ENCODE measurements around the gene RETNLB.

RETNLB gene, protein sequence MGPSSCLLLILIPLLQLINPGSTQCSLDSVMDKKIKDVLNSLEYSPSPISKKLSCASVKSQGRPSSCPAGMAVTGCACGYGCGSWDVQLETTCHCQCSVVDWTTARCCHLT

DNA sequence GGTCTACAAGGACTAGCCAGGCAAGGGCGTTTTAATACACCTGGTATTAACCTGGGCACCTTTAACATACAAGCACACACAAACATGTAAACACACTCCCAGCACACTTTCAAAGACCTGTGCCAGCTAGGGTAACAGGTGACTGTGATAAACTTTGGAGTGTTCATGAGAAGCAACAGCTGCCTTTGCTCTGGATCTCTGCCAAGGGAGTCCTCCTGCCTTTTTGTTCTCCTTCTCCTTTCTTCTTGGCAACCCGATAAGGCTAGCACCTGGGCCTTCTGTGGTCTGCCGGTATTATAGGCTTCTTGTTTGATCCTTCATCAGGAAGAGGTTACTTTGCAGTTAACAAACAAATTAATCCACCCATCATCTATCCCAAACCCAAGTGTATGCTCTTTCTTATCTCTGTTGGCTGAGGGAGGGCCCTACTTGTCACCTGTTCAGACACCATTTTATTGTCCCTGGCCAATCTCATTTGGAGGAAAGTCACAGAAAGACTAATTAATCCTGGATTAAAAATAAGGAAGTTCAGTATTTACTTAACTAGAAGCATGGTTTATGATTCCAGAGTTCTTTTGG is at the start of gene RETNLB:
Gene RETNLB, minus strand, starts transcription at position 7 of the 579 bp plus-strand sequence. CDS start 225 bp downstream, outside the sequence.
- TF ChIP-seq, protein P1, sequence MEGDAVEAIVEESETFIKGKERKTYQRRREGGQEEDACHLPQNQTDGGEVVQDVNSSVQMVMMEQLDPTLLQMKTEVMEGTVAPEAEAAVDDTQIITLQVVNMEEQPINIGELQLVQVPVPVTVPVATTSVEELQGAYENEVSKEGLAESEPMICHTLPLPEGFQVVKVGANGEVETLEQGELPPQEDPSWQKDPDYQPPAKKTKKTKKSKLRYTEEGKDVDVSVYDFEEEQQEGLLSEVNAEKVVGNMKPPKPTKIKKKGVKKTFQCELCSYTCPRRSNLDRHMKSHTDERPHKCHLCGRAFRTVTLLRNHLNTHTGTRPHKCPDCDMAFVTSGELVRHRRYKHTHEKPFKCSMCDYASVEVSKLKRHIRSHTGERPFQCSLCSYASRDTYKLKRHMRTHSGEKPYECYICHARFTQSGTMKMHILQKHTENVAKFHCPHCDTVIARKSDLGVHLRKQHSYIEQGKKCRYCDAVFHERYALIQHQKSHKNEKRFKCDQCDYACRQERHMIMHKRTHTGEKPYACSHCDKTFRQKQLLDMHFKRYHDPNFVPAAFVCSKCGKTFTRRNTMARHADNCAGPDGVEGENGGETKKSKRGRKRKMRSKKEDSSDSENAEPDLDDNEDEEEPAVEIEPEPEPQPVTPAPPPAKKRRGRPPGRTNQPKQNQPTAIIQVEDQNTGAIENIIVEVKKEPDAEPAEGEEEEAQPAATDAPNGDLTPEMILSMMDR (IDR thresholded peaks at IDR 0.05; ENCODE audit: low read depth, low read length, missing control alignments): no peak
- H3K4me3 ChIP-seq (replicated peaks; ENCODE audit: low read depth, low read length): no peak within 1 kb of the TSS
- DNase-seq (ENCODE audit: extremely low read depth, low read depth): no peak

DNA sequence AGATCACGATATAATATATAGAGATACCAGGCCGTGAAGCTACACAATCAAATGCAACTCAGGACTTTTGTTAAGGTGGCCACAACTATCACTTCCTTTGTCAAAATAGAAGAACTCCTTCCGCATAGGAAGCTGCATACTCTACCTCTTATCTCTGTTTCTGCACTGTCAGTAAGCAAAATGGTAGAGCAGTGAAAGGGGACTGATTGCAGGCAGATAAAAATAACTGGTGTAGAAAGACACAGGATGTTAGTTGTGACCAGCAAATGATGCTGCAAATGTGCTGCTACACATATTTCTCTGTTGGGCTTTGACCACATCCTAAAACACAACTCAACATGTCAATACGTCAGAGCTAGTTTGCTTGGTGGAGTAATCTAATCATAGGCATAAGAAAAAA is 49.1 kb upstream of the RETNLB start:
- TF ChIP-seq, protein P1 (IDR thresholded peaks at IDR 0.05; ENCODE audit: low read depth, low read length, missing control alignments): no peak
- no peak for DNase-seq (ENCODE audit: extremely low read depth, low read depth)
- no peak overlapping the region for H3K4me3 ChIP-seq (replicated peaks; ENCODE audit: low read depth, low read length)

DNA sequence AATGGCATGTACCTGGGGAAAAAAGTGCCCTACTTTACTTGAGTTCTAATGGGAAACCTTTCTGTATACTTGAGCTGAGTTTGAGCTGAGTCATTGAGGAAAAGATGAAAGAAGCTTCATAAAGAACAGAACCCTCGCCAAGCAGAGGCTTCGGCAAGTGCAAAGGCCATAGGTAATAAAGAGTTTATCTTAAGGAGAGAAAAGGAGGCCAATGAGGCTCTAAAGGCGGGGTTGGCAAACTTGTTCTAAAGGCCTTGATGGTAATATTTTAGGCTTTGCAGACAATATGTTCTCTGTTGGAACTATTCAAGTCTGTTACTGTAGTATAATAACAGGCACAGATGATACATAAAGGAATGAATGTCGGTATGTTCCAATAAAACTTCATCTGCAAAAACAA is 47.8 kb upstream of the RETNLB start:
- no peak overlapping the region for H3K4me3 ChIP-seq (replicated peaks; ENCODE audit: low read depth, low read length)
- no peak for DNase-seq (ENCODE audit: extremely low read depth, low read depth)
- TF ChIP-seq, protein P1 (IDR thresholded peaks at IDR 0.05; ENCODE audit: low read depth, low read length, missing control alignments): no peak

DNA sequence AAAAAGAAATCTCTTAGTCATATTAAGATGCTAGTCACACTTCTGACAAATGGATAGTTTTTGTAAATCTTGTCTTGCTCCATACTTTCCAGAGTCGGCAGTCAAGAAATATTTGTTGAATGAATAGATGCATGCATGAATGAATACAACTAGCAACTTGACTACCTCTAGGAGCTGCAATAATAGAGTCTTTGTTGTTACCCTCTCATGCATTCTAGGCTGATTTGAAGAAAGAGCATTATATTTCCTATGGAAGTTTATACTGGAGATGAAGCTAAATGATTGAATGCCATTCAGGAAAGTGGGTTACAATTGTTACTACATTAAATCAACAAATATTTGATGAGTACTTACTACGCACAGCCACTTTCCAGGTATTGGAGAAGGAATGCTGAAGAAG is 47.2 kb upstream of the RETNLB start:
- no peak for DNase-seq (ENCODE audit: extremely low read depth, low read depth)
- no peak overlapping the region for H3K4me3 ChIP-seq (replicated peaks; ENCODE audit: low read depth, low read length)
- TF ChIP-seq, protein P1 (IDR thresholded peaks at IDR 0.05; ENCODE audit: low read depth, low read length, missing control alignments): no peak

DNA sequence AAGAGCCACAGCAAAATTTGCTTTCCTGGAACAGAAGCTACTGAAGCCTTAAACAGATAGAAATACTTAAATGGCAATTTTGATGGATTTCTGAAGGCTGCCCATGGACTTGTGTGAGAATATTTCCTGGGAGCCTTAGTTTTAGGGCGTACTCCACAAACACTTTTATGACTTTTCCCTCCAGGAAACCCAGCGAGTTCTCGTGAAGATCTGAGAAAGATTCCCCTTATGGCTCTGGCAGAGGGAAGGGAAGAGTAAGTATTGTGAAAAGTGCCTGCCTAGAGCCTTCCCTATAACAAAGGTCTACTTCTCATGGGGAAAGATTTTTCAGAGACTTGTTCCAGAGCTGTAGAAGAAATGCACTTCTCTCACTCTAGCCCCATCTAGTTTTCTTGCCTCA is 34.3 kb upstream of the RETNLB start:
- TF ChIP-seq, protein P1 (IDR thresholded peaks at IDR 0.05; ENCODE audit: low read depth, low read length, missing control alignments): no peak
- H3K4me3 ChIP-seq (replicated peaks; ENCODE audit: low read depth, low read length): no peak overlapping the region
- no peak for DNase-seq (ENCODE audit: extremely low read depth, low read depth)

DNA sequence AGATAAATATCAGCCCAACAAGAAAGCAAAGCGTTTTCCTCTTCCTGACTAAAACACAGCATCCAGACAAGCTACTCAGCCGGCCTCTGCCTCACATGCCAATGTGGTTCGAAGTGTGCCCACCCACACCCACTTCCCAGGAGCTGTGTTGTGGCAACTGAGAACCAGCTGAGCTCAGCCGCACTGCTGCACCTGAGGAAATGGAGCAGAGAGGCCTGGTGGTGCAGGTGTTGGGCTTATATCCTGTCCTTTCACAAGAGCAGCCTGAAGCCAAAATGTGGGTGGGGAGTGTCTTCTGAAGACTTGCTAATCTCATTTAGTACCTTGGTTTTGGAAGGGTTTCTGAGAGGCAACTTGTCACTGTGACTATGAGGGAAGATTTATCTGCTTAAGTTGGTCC is 23.0 kb upstream of the RETNLB start:
- DNase-seq (ENCODE audit: extremely low read depth, low read depth): no peak
- TF ChIP-seq, protein P1 (IDR thresholded peaks at IDR 0.05; ENCODE audit: low read depth, low read length, missing control alignments): no peak
- no peak overlapping the region for H3K4me3 ChIP-seq (replicated peaks; ENCODE audit: low read depth, low read length)

DNA sequence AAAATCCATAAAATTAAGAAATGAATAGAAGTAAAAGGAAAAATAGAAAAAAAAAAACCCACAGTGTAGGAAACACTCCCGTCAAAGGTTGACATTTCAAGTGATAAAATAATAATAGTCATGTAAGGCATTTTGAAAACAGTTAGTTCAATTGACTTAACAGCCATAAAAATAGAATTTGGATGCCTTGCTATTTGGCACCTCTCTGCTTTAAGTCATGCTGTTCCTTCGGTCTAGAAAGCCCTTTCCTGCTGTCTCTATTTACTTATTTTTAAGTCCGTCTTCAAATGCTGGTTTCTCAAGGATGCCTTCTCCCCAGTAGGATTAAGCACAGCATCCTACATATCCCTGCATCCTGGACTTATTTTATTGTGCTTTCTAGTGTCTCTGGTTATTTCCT is 22.3 kb upstream of the RETNLB start:
- DNase-seq (ENCODE audit: extremely low read depth, low read depth): no peak
- TF ChIP-seq, protein P1 (IDR thresholded peaks at IDR 0.05; ENCODE audit: low read depth, low read length, missing control alignments): no peak
- no peak overlapping the region for H3K4me3 ChIP-seq (replicated peaks; ENCODE audit: low read depth, low read length)

Measured in HFF-Myc (cell line).